HEK293 (cell line): ENCODE results near the gene PDE4D.

Source experiments
- CTCF ChIA-PET: fragments of 350-600 bp; formaldehyde crosslinking; extraction: SDS; loops from one replicate; lab custom pipeline; 2021; ENCODE audit warnings: antibody characterized with exemption; lab: Yijun Ruan, JAX
- POLR2A ChIA-PET: fragments of 300-600 bp; formaldehyde crosslinking; extraction: SDS; loops from one replicate; lab custom pipeline; 2020; ENCODE audit warnings: antibody characterized with exemption, inconsistent platforms; lab: Yijun Ruan, JAX
- H3K27ac ChIP-seq: fragments of 200-500 bp; sonication (Bioruptor generic); 2 replicates; pipeline ENCODE4 v1.5.1; 2014; ENCODE audit warnings: low read depth, low read length, control low read depth, inconsistent platforms; ENCODE audit errors: extremely low read depth
- H3K36me3 ChIP-seq, 2 experiments: fragments of 200-500 bp in 1 of 2; sonication (Bioruptor generic) in 1 of 2; 1 replicate in 1 of 2; 2 replicates in 1 of 2; pipeline ENCODE4 v1.5.1; 2014 to 2017; ENCODE audit warnings: inconsistent platforms in 2 of 2, low read length in 2 of 2; ENCODE audit not compliant: control insufficient read depth in 2 of 2, insufficient read depth in 1 of 2
- H3K4me1 ChIP-seq: fragments of 200-500 bp; sonication (Bioruptor generic); 2 replicates; pipeline ENCODE4 v1.5.1; 2014; ENCODE audit warnings: mild to moderate bottlenecking, low read length, inconsistent platforms; ENCODE audit not compliant: control insufficient read depth, insufficient read depth
- H3K4me3 ChIP-seq: 2 replicates; pipeline ENCODE4 v1.5.1; 2011; ENCODE audit warnings: low read depth, mild to moderate bottlenecking, control low read depth, low read length, moderate library complexity
- H3K9me3 ChIP-seq: fragments of 200-500 bp; sonication (Bioruptor generic); 2 replicates; pipeline ENCODE4 v1.5.1; 2014; ENCODE audit warnings: low read depth, low read length, inconsistent platforms; ENCODE audit not compliant: control insufficient read depth, insufficient read depth
- GFI1B ChIP-seq: fragments of 450-650 bp; formaldehyde crosslinking; IDR thresholded peaks from 2 replicates; pipeline ENCODE4 v1.5.1; 2016; ENCODE audit warnings: missing biosample characterization, missing genetic modification characterization
- KLF16 ChIP-seq: fragments of 450-650 bp; formaldehyde crosslinking; IDR thresholded peaks from 2 replicates; pipeline ENCODE4 v1.5.1; 2017; ENCODE audit warnings: missing biosample characterization, missing genetic modification characterization
- KLF17 ChIP-seq: fragments of 450-650 bp; formaldehyde crosslinking; IDR thresholded peaks from 2 replicates; pipeline ENCODE4 v1.5.1; 2016; ENCODE audit warnings: missing biosample characterization, missing genetic modification characterization
- OVOL3 ChIP-seq: fragments of 450-650 bp; formaldehyde crosslinking; IDR thresholded peaks from 2 replicates; pipeline ENCODE4 v1.5.1; 2016; ENCODE audit warnings: missing biosample characterization, missing genetic modification characterization
- RBAK ChIP-seq: fragments of 450-650 bp; formaldehyde crosslinking; IDR thresholded peaks from 2 replicates; pipeline ENCODE4 v1.5.1; 2016; ENCODE audit warnings: missing biosample characterization, missing genetic modification characterization
- SCRT2 ChIP-seq: fragments of 450-650 bp; formaldehyde crosslinking; IDR thresholded peaks from 2 replicates; pipeline ENCODE4 v1.5.1; 2016; ENCODE audit warnings: missing biosample characterization, missing genetic modification characterization
- ZBTB8A ChIP-seq: fragments of 450-650 bp; formaldehyde crosslinking; IDR thresholded peaks from 2 replicates; pipeline ENCODE4 v1.5.1; 2016; ENCODE audit warnings: missing biosample characterization, missing genetic modification characterization
- ZIC2 ChIP-seq: fragments of 450-650 bp; formaldehyde crosslinking; IDR thresholded peaks from 2 replicates; pipeline ENCODE4 v1.5.1; 2016; ENCODE audit warnings: missing biosample characterization, missing genetic modification characterization
- ZNF114 ChIP-seq: fragments of 450-650 bp; formaldehyde crosslinking; IDR thresholded peaks from 2 replicates; pipeline ENCODE4 v1.5.0; 2017; ENCODE audit warnings: missing biosample characterization, missing genetic modification characterization
- ZNF133 ChIP-seq: fragments of 450-650 bp; formaldehyde crosslinking; IDR thresholded peaks from 2 replicates; pipeline ENCODE4 v1.5.1; 2016; ENCODE audit warnings: missing biosample characterization, missing genetic modification characterization
- ZNF16 ChIP-seq: fragments of 450-650 bp; formaldehyde crosslinking; IDR thresholded peaks from 2 replicates; pipeline ENCODE4 v1.5.1; 2016; ENCODE audit warnings: low read depth, missing biosample characterization, missing genetic modification characterization
- ZNF169 ChIP-seq: fragments of 450-650 bp; formaldehyde crosslinking; IDR thresholded peaks from 2 replicates; pipeline ENCODE4 v1.5.1; 2016; ENCODE audit warnings: missing biosample characterization, missing genetic modification characterization
- ZNF19 ChIP-seq: fragments of 450-650 bp; formaldehyde crosslinking; IDR thresholded peaks from 2 replicates; pipeline ENCODE4; 2016; ENCODE audit warnings: missing biosample characterization, missing genetic modification characterization, low read depth
- ZNF292 ChIP-seq: fragments of 450-650 bp; formaldehyde crosslinking; IDR thresholded peaks from 2 replicates; pipeline ENCODE4 v1.5.1; 2016; ENCODE audit warnings: low read depth, missing biosample characterization, missing genetic modification characterization, borderline replicate concordance
- ZNF302 ChIP-seq: fragments of 450-650 bp; formaldehyde crosslinking; IDR thresholded peaks from 2 replicates; pipeline ENCODE4 v1.5.1; 2016; ENCODE audit warnings: missing biosample characterization, missing genetic modification characterization, low read depth
- ZNF366 ChIP-seq: fragments of 450-650 bp; formaldehyde crosslinking; conservative IDR thresholded peaks from 2 replicates; pipeline ENCODE4 v1.5.1; 2016; ENCODE audit warnings: missing biosample characterization, missing genetic modification characterization
- ZNF423 ChIP-seq: fragments of 450-650 bp; formaldehyde crosslinking; IDR thresholded peaks from 2 replicates; pipeline ENCODE4 v1.5.1; 2016; ENCODE audit warnings: missing biosample characterization, missing genetic modification characterization
- ZNF501 ChIP-seq: fragments of 450-650 bp; formaldehyde crosslinking; IDR thresholded peaks from 2 replicates; pipeline ENCODE4 v1.5.1; 2016; ENCODE audit warnings: missing biosample characterization, missing genetic modification characterization
- ZNF555 ChIP-seq: fragments of 450-650 bp; formaldehyde crosslinking; conservative IDR thresholded peaks from 2 replicates; pipeline ENCODE4 v1.5.1; 2017; ENCODE audit warnings: missing biosample characterization, mild to moderate bottlenecking, missing genetic modification characterization, inconsistent platforms
- ZNF580 ChIP-seq: fragments of 450-650 bp; formaldehyde crosslinking; IDR thresholded peaks from 2 replicates; pipeline ENCODE4 v1.5.1; 2016; ENCODE audit warnings: missing biosample characterization, missing genetic modification characterization
- ZNF624 ChIP-seq: fragments of 450-650 bp; formaldehyde crosslinking; IDR thresholded peaks from 2 replicates; pipeline ENCODE4 v1.5.1; 2017; ENCODE audit warnings: missing biosample characterization, missing genetic modification characterization
- ZNF660 ChIP-seq: fragments of 450-650 bp; IDR thresholded peaks from 2 replicates; pipeline ENCODE4 v1.5.1; 2018; ENCODE audit warnings: missing biosample characterization, mild to moderate bottlenecking, missing genetic modification characterization
- ZSCAN4 ChIP-seq: fragments of 450-650 bp; formaldehyde crosslinking; IDR thresholded peaks from 2 replicates; pipeline ENCODE4 v1.5.1; 2017; ENCODE audit warnings: missing biosample characterization, missing genetic modification characterization
- ZSCAN5A ChIP-seq: fragments of 450-650 bp; formaldehyde crosslinking; IDR thresholded peaks from 2 replicates; pipeline ENCODE4 v1.5.1; 2016; ENCODE audit warnings: missing biosample characterization, missing genetic modification characterization

PDE4D gene

GRCh38 chr5:59529239-59529638 is 364.3 kb downstream of the PDE4D start (continued):
- TF ChIP-seq ZNF580 (tag by site-specific recombination) = no peak
- no peak for TF ChIP-seq RBAK (tag by site-specific recombination)
- no peak for TF ChIP-seq ZNF555 (tag by site-specific recombination)
- TF ChIP-seq, all 188 proteins: peak for 0

GRCh38 chr5:59528202-59528862 is 365.2 kb downstream of the PDE4D start:
- Histone ChIP-seq H3K4me1 (no peaks in the 10 kb centered on the region), H3K36me3 (no peaks in the 10 kb centered on the region), H3K27ac (no peak overlapping the region), H3K4me3 (no peak overlapping the region), H3K9me3 (no peaks in the 10 kb centered on the region)
- TF ChIP-seq ZNF169 (no peak), ZSCAN5A (tag by site-specific recombination) (no peak), ZNF16 (tag by site-specific recombination) (no peak), ZNF114 (tag by site-specific recombination) (no peak), ZNF624 (tag by site-specific recombination) (no peak), GFI1B (tag by site-specific recombination) (no peak), ZNF19 (tag by site-specific recombination) (no peak), ZSCAN4 (tag by site-specific recombination) (no peak), ZNF133 (no peak), ZNF292 (tag by site-specific recombination) (no peak)
- POLR2A ChIA-PET = no interaction called here
- CTCF ChIA-PET = interaction anchor here (0.8 to 1.0 kb wide), 2 partner anchors 22 to 87 kb away, joined by 3 to 6 read pairs; no protein-coding TSS in a partner anchor

- POLR2A ChIA-PET = no interaction called here
- Histone ChIP-seq H3K27ac (no peak overlapping the region), H3K9me3 (no peaks in the 10 kb centered on the region), H3K36me3 (no peaks in the 10 kb centered on the region), H3K4me3 (no peak overlapping the region), H3K4me1 (no peaks in the 10 kb centered on the region)
- CTCF ChIA-PET = interaction anchor here (0.5 kb wide), 1 partner anchor 135 kb away, joined by 3 read pairs; no protein-coding TSS in a partner anchor
- TF ChIP-seq SCRT2 (tag by site-specific recombination) (no peak), KLF16 (no peak), ZIC2 (tag by site-specific recombination) (no peak), ZNF423 (tag by site-specific recombination) (no peak), ZNF302 (no peak), ZBTB8A (tag by site-specific recombination) (no peak), ZNF660 (no peak), KLF17 (tag by site-specific recombination) (no peak), ZNF501 (tag by site-specific recombination) (no peak), OVOL3 (tag by site-specific recombination) (no peak), ZNF366 (tag by site-specific recombination) (no peak)
Observed at GRCh38 chr5:59525957-59526356, 367.6 kb downstream of the PDE4D start.
